K562 (cell line): ENCODE data around the gene PDZK1IP1. TPM values are rescaled to one million over a fixed set of nuclear protein-coding genes. Genes with fewer than 3 reads are reported as not detected.

ENCODE experiments used
- CAMTA2 ChIP-seq: fragments of 250-450 bp; sonication (Bioruptor Pico); conservative IDR thresholded peaks from 2 replicates; pipeline ENCODE4 v1.5.1; 2022
- CBFB ChIP-seq: sonication (generic); formaldehyde crosslinking; IDR thresholded peaks from 2 replicates; pipeline ENCODE4 v1.4.0; 2020; ENCODE audit warnings: mild to moderate bottlenecking, missing genetic modification reagents
- CBX5 ChIP-seq: IDR thresholded peaks from 2 replicates; pipeline ENCODE4 v1.6.1; 2014; ENCODE audit warnings: low read depth, borderline replicate concordance
- CEBPZ ChIP-seq: fragments of 150-350 bp; IDR thresholded peaks from 2 replicates; pipeline ENCODE4 v1.6.1; 2014; ENCODE audit warnings: low read depth, mild to moderate bottlenecking, low read length, borderline replicate concordance
- CGGBP1 ChIP-seq: fragments of 250-450 bp; sonication (Bioruptor Pico); IDR thresholded peaks from 2 replicates; pipeline ENCODE4 v1.9.0; 2021; ENCODE audit warnings: mild to moderate bottlenecking
- E2F6 ChIP-seq, 2 experiments: IDR thresholded peaks; 2 replicates each; pipeline ENCODE4 v1.6.1; 2011; ENCODE audit warnings: borderline replicate concordance in 1 of 2, control low read depth in 1 of 2, low read depth in 1 of 2, low read length in 1 of 2, mild to moderate bottlenecking in 1 of 2, mixed read lengths in 1 of 2, moderate library complexity in 1 of 2; ENCODE audit not compliant: insufficient read depth in 1 of 2, insufficient read length in 1 of 2, poor library complexity in 1 of 2, severe bottlenecking in 1 of 2; ENCODE audit errors: extremely low read depth in 1 of 2
- MAZ ChIP-seq, 2 experiments: fragments of 450-650 bp in 1 of 2; sonication (generic) in 1 of 2; formaldehyde crosslinking; IDR thresholded peaks in 1 of 2; conservative IDR thresholded peaks in 1 of 2; 2 replicates each; pipeline versions ENCODE4 v1.4.0 to v1.5.0; 2020; ENCODE audit warnings: mild to moderate bottlenecking in 1 of 2, missing genetic modification reagents in 1 of 2
- MXI1 ChIP-seq: IDR thresholded peaks from 2 replicates; pipeline ENCODE4 v1.6.1; 2011; ENCODE audit warnings: low read depth, mild to moderate bottlenecking, improper control_type of control experiment, low read length
- NR3C1 ChIP-seq: sonication (generic); formaldehyde crosslinking; IDR thresholded peaks from 2 replicates; pipeline ENCODE4 v1.8.1; 2022; ENCODE audit warnings: missing genetic modification reagents
- RB1 ChIP-seq: fragments of 450-650 bp; IDR thresholded peaks from 2 replicates; pipeline ENCODE4 v1.6.1; 2017; ENCODE audit warnings: low read depth, mild to moderate bottlenecking
- SAP30 ChIP-seq: fragments of 200-600 bp; sonication (generic); IDR thresholded peaks from 2 replicates; pipeline ENCODE4 v1.6.1; 2012; ENCODE audit warnings: borderline replicate concordance, low read depth, mild to moderate bottlenecking, moderate library complexity, low read length, control low read depth, inconsistent platforms; ENCODE audit not compliant: insufficient read depth, poor library complexity, severe bottlenecking
- XRCC3 ChIP-seq: fragments of 450-650 bp; IDR thresholded peaks from 2 replicates; pipeline ENCODE4 v1.6.1; 2017; ENCODE audit warnings: mild to moderate bottlenecking, moderate library complexity
- YBX1 ChIP-seq: fragments of 450-650 bp; IDR thresholded peaks from 2 replicates; pipeline ENCODE4 v1.7.1; 2016; ENCODE audit warnings: mild to moderate bottlenecking
- ZBTB2 ChIP-seq: fragments of 450-650 bp; IDR thresholded peaks from 2 replicates; pipeline ENCODE4 v1.6.1; 2016; ENCODE audit warnings: antibody characterized with exemption
- ZNF121 ChIP-seq: sonication (generic); formaldehyde crosslinking; conservative IDR thresholded peaks from 2 replicates; pipeline ENCODE4 v1.8.0; 2022; ENCODE audit warnings: missing genetic modification reagents
- ZNF146 ChIP-seq: IDR thresholded peaks from one replicate; pipeline ENCODE4 v1.6.1; 2018; ENCODE audit warnings: missing compliant biosample characterization; ENCODE audit not compliant: unreplicated experiment
- ZNF282 ChIP-seq: sonication (generic); formaldehyde crosslinking; IDR thresholded peaks from 2 replicates; pipeline ENCODE4 v1.8.1; 2023; ENCODE audit warnings: missing genetic modification reagents
- ZNF3 ChIP-seq: fragments of 250-450 bp; sonication (Bioruptor Pico); IDR thresholded peaks from 2 replicates; pipeline ENCODE4 v1.5.0; 2021; ENCODE audit warnings: mild to moderate bottlenecking, moderate library complexity
- ZNF347 ChIP-seq: fragments of 450-650 bp; formaldehyde crosslinking; IDR thresholded peaks from 2 replicates; pipeline ENCODE4 v1.4.0; 2020; ENCODE audit warnings: low read depth, mild to moderate bottlenecking, moderate library complexity
- ZNF586 ChIP-seq: fragments of 450-650 bp; formaldehyde crosslinking; conservative IDR thresholded peaks from 2 replicates; pipeline ENCODE4 v1.4.0; 2020; ENCODE audit warnings: mild to moderate bottlenecking, moderate library complexity
- ZNF830 ChIP-seq: fragments of 250-450 bp; sonication (Bioruptor Pico); IDR thresholded peaks from 2 replicates; pipeline ENCODE4 v1.5.0; 2021; ENCODE audit warnings: mild to moderate bottlenecking
- polyA plus RNA-seq, 8 experiments: library from polyadenylated mRNA; depleted of rRNA in 4 of 8; stranded (reverse) in 5 of 8; unstranded in 3 of 8; fragments of >200 nt; fragmentation: Nextera tagmentation in 2 of 8; fragmentation: Illumina TruSeq in 1 of 8; extraction: Ambion mirVana in 2 of 8; extraction: Trizol in 1 of 8; gene quantifications; 2 replicates each; pipeline versions ENCODE4 v1.2.1 to v1.2.3, GENCODE V29; 2011 to 2014; ENCODE audit warnings: inconsistent platforms in 1 of 8, missing spikeins in 1 of 8
- total RNA-seq, 7 experiments: library from RNA; depleted of rRNA in 6 of 7; stranded (reverse); fragments of >200 nt in 6 of 7; fragmentation: Illumina TruSeq in 2 of 7; extraction: Trizol in 2 of 7; gene quantifications; 2 replicates each; pipeline versions ENCODE4 v1.2.1 to v1.2.3, GENCODE V29; 2011 to 2021; ENCODE audit warnings: low replicate concordance in 1 of 7

PDZK1IP1 gene
- total and polyA plus RNA-seq, 9 of the 15 experiments (the other 6 are each of a cell fraction or from before 2014, with no cell fraction given) = 0.17 to 0.68 (median 0.53) TPM; not detected in 2

GRCh38 chr1:47213230-47213963, 23.6 kb upstream of the PDZK1IP1 start (continued):
- no peak for TF ChIP-seq ZNF347 (CRISPR knock-in tag)
- TF ChIP-seq ZBTB2 = peak; percentile 41; the same call in 1 of the 2 replicates
- TF ChIP-seq ZNF830 (CRISPR knock-in tag) = no peak
- no peak for TF ChIP-seq CBFB
- TF ChIP-seq ZNF3 (CRISPR knock-in tag) = no peak
- no peak for TF ChIP-seq RB1
- no peak for TF ChIP-seq NR3C1
- TF ChIP-seq ZNF586 (CRISPR knock-in tag) = no peak
- TF ChIP-seq XRCC3 = no peak
- 0 out of 2 replicates have a peak, but pooled peaks have one; percentile 35 for TF ChIP-seq CAMTA2
- 0 out of 4 replicates have a peak, but pooled peaks of 1 of the 2 experiments have one; percentile 43 for TF ChIP-seq MAZ (CRISPR knock-in tag; conservative IDR thresholded peaks at IDR 0.05 in 1 of 2, IDR thresholded peaks at IDR 0.05 in 1 of 2)
- no peak for TF ChIP-seq ZNF282
- TF ChIP-seq ZNF146 (CRISPR knock-in tag) = no peak
- TF ChIP-seq CBX5 = no peak
- no peak for TF ChIP-seq CEBPZ
- no peak for TF ChIP-seq SAP30
- peak in 1 of 2 experiments; percentile 50 for TF ChIP-seq E2F6 (IDR thresholded peaks at IDR 0.05; ENCODE audit: borderline replicate concordance in 1 of 2, extremely low read depth in 1 of 2, insufficient read depth in 1 of 2, insufficient read length in 1 of 2, low read depth in 1 of 2, low read length in 1 of 2, poor library complexity in 1 of 2, severe bottlenecking in 1 of 2)
- no peak for TF ChIP-seq YBX1
- TF ChIP-seq CGGBP1 = no peak
- no peak for TF ChIP-seq MXI1
- no peak for TF ChIP-seq ZNF121 (CRISPR knock-in tag)
